Thymus (tissue), 11 donors: ENCODE data around the gene ANXA2R. TPM values are rescaled to one million over a fixed set of nuclear protein-coding genes. Genes with fewer than 3 reads are reported as not detected.
"Not testable (repeated sequence)": the region's sequence is repeated elsewhere in the genome, so short reads cannot be mapped to it uniquely, and the experiment has no call there.

Source experiments
- DNase-seq, 9 donors: peaks; one replicate each; pipeline ENCODE4 v3.0.0-alpha.2; 2013; ENCODE audit warnings: low spot score in 9 of 9, low read depth in 6 of 9, missing footprints in 1 of 9
- H3K27ac ChIP-seq, 2 donors: one replicate each; pipeline ENCODE4 v1.5.1; 2013; ENCODE audit warnings: control low read depth in 1 of 2, low read depth in 1 of 2, low read length in 1 of 2, mild to moderate bottlenecking in 1 of 2, moderate library complexity in 1 of 2
- H3K27me3 ChIP-seq, 2 donors: one replicate each; pipeline ENCODE4 v1.5.1; 2013; ENCODE audit warnings: low read length in 1 of 2; ENCODE audit not compliant: control insufficient read depth in 2 of 2, insufficient read depth in 1 of 2
- H3K36me3 ChIP-seq, 2 donors: one replicate each; pipeline ENCODE4 v1.5.1; 2013; ENCODE audit warnings: low read length in 1 of 2, mild to moderate bottlenecking in 1 of 2, moderate library complexity in 1 of 2; ENCODE audit not compliant: control insufficient read depth in 2 of 2, insufficient read depth in 2 of 2
- H3K4me1 ChIP-seq, 2 donors: one replicate each; pipeline ENCODE4 v1.5.1; 2013; ENCODE audit warnings: low read length in 2 of 2; ENCODE audit not compliant: control insufficient read depth in 2 of 2, insufficient read depth in 2 of 2
- H3K4me3 ChIP-seq, 2 donors: one replicate each; pipeline ENCODE4 v1.5.1; 2013; ENCODE audit warnings: low read length in 2 of 2, control low read depth in 1 of 2, mild to moderate bottlenecking in 1 of 2
- H3K9me3 ChIP-seq, 2 donors: one replicate each; pipeline ENCODE4 v1.5.1; 2013; ENCODE audit warnings: low read length in 1 of 2, mild to moderate bottlenecking in 1 of 2; ENCODE audit not compliant: control insufficient read depth in 2 of 2, insufficient read depth in 1 of 2
- WGBS: extraction: QIAGEN DNeasy Blood & Tissue Kit; methylation state at CpG from one replicate; pipeline ENCODE4 v1.1.7; 2013; 5-methylcytosine and 5-hydroxymethylcytosine counted together
- polyA plus RNA-seq: library from polyadenylated mRNA; stranded (reverse); fragments of 200-250 nt; gene quantifications from one replicate; pipeline ENCODE4 v1.2.3, GENCODE V29; 2013
- total RNA-seq: library from RNA; stranded (reverse); fragments of 120-200 nt; gene quantifications from one replicate; pipeline ENCODE4 v1.2.4, GENCODE V29; 2013
- donor health status: healthy.

Gene ANXA2R
- total and polyA plus RNA-seq, 2 donors, result 18.6 to 68.7 TPM

GRCh38 chr5:43065387-43065947, 25.3 kb upstream of the ANXA2R start:
- H3K4me3 ChIP-seq, result peak overlapping the region; percentile 72 to 87
- peak overlapping the region; percentile 97 to 100 for H3K27ac ChIP-seq
- peaks cover 14 to 28% of the 10 kb centered on the region in 2 donors for H3K4me1 ChIP-seq
- no peaks in the 10 kb centered on the region for H3K27me3 ChIP-seq
- WGBS, result 1% methylated on average over 18 of the region's 18 CpGs
- no peaks in the 10 kb centered on the region for H3K9me3 ChIP-seq
- peak in 5 of 9 donors; percentile 40 to 67 (median 49) for DNase-seq
- H3K36me3 ChIP-seq, result peaks cover 5 to 7% of the 10 kb centered on the region in 2 donors

DNA sequence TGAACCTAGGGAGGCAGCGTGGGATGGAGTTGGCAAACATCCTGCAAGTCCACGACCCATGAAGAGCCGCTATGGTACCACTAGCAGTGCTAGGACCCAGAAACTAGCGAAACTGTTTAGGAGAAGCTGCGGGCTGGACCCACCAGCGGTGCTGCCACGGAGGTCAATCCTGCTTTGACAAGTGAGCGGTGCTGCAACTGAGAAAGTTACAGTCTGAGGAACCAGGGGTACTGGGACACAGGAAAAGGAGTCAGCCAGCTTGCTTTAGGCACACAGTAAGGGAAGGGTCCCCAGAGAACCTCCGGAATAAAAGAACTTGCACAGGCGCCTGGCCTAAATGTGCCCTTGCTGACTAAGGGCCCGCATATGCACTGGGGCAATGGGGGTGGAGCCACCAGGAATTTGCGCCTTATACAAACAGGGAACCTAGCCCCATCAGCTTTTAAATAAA, 23.6 kb upstream of the ANXA2R start:
- 95% methylated on average over 12 of the region's 12 CpGs for WGBS
- Histone ChIP-seq H3K27ac (peak overlapping the region; percentile 58 to 97), H3K9me3 (no peaks in the 10 kb centered on the region), H3K4me1 (peaks cover 14 to 20% of the 10 kb centered on the region in 2 donors), H3K4me3 (no peak overlapping the region), H3K27me3 (no peaks in the 10 kb centered on the region), H3K36me3 (no peaks in the 10 kb centered on the region)
- no peak for DNase-seq

DNA sequence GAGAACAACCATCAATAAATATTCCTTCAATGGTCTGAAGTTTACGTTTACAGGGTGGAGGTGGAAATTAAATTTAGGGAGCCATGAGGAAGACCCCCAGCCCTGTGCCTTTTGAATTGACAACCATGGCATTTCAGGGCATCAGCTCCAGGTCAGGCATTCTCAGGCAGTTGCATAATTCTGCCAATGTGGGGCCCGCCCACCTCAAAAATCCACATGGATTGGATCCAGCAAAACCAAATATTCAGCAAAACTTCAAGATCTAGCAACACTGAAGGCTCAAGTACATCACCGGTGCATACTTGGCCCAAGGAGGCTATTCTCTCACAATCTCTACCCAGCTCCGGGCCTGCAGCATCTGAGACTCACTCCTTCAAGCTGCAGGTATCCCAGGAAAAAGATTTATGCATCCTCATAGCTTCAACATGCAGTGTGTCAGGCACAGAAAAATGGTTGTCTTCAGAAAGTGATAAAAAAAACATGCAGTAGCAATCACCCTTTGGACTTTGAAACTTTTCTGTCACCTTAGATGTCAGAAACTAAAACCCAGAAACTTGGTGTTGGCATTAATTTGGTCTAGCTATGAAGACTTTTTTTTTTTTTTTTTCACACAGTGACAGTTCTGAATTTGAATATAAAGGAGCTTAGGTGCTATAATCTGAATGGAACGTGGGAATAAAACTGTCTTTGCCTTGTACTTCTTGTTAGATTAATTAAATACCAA, 21.4 kb upstream of the ANXA2R start:
- Histone ChIP-seq H3K4me3 (no peak overlapping the region), H3K27me3 (no peaks in the 10 kb centered on the region), H3K36me3 (no peaks in the 10 kb centered on the region), H3K27ac (no peak overlapping the region), H3K4me1 (peaks cover 4 to 8% of the 10 kb centered on the region in 2 donors), H3K9me3 (no peaks in the 10 kb centered on the region)
- no peak for DNase-seq
- WGBS, result 96% methylated on average over 5 of the region's 5 CpGs

DNA sequence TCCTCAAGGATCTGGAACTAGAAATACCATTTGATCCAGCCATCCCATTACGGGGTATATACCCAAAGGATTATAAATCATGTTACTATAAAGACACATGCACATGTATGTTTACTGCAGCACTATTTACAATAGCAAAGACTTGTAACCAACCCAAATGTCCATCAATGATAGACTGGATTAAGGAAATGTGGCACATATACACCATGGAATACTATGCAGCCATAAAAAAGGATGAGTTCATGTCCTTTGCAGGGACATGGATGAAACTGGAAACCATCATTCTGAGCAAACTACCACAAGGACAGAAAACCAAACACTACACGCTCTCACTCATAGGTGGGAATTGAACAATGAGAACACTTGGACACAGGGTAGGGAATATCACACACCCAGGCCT, 19.9 kb upstream of the ANXA2R start:
- WGBS, result 98% methylated on average over 2 of the region's 2 CpGs
- not testable (repeated sequence) for H3K36me3 ChIP-seq, H3K27me3 ChIP-seq, DNase-seq, H3K27ac ChIP-seq, H3K4me3 ChIP-seq, H3K4me1 ChIP-seq, H3K9me3 ChIP-seq

GRCh38 chr5:43055098-43055497, 15.0 kb upstream of the ANXA2R start:
- not testable (repeated sequence) for H3K4me3 ChIP-seq, H3K9me3 ChIP-seq, DNase-seq, H3K27ac ChIP-seq, H3K36me3 ChIP-seq, H3K27me3 ChIP-seq
- peaks cover 5 to 12% of the 10 kb centered on the region in 2 donors for H3K4me1 ChIP-seq
- WGBS, result 98% methylated on average over 2 of the region's 2 CpGs

- H3K27ac ChIP-seq, result no peak overlapping the region
- peaks cover 3 to 9% of the 10 kb centered on the region in 2 donors for H3K36me3 ChIP-seq
- no peaks in the 10 kb centered on the region for H3K27me3 ChIP-seq
- no peak for DNase-seq
- no peak overlapping the region for H3K4me3 ChIP-seq
- H3K9me3 ChIP-seq, result no peaks in the 10 kb centered on the region
- H3K4me1 ChIP-seq, result peaks cover 8 to 25% of the 10 kb centered on the region in 2 donors
- WGBS, result 98% methylated on average over 2 of the region's 2 CpGs
These were observed 11.6 kb upstream of the ANXA2R start for GRCh38 chr5:43051684-43052083.

- Histone ChIP-seq H3K27me3 (no peaks in the 10 kb centered on the region), H3K27ac (peak overlapping the region; percentile 46 to 70), H3K9me3 (no peaks in the 10 kb centered on the region), H3K36me3 (peaks cover 3 to 9% of the 10 kb centered on the region in 2 donors), H3K4me1 (peaks cover 8 to 25% of the 10 kb centered on the region in 2 donors), H3K4me3 (no peak overlapping the region)
- WGBS, result 42% methylated on average over 4 of the region's 4 CpGs
- no peak for DNase-seq
These were observed 10.3 kb upstream of the ANXA2R start for GRCh38 chr5:43050384-43050783.

DNA sequence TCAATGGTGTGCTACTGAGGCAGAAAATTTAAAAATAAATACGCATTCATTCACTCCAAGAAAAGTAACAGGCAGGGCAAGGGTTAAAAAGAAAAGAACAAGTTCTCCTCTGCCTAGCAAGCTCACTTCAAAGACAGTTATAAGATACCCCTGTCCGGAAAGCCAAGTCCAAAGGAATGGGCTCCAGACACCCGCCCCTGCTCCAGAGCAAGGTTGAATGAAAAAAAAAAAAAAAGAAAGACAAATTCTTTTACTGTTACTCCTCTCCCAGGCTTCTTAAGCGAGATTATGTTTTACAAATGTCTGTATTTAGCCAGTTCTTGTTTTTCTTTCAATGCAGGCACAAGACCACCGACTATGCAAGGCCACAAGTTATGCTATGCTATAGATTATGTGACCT, 9.1 kb upstream of the ANXA2R start:
- H3K4me1 ChIP-seq, result peaks cover 8 to 34% of the 10 kb centered on the region in 2 donors
- peaks cover 3 to 11% of the 10 kb centered on the region in 2 donors for H3K36me3 ChIP-seq
- H3K27ac ChIP-seq, result no peak overlapping the region
- WGBS, result 80% methylated on average over 5 of the region's 5 CpGs
- DNase-seq, result no peak
- H3K9me3 ChIP-seq, result no peaks in the 10 kb centered on the region
- no peak overlapping the region for H3K4me3 ChIP-seq
- peaks cover 0 to 2% of the 10 kb centered on the region in 2 donors for H3K27me3 ChIP-seq

DNA sequence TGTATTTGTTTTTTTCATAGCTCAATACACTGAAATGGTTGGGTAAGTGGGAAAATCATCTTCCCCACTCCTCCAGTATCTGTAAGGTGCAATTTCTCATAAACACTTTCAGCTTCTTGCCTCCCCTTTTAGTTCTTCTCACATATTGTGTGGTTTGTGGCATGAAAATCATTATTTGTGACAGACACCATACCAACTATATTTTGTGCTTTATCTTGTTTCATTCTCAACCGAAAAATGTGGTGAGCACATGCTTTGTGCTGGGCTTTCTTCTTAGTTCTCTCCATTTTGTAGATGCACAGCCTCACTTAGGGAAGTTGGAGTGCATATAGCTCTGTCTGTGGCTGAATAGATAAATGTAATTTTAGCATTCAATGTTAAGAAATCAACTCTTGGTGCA, 6.4 kb upstream of the ANXA2R start:
- Histone ChIP-seq H3K4me1 (peaks cover 8 to 55% of the 10 kb centered on the region in 2 donors), H3K27ac (peak overlapping the region in 1 of 2 donors; percentile 48), H3K9me3 (peaks cover 0 to 4% of the 10 kb centered on the region in 2 donors), H3K36me3 (peaks cover 0 to 2% of the 10 kb centered on the region in 2 donors), H3K4me3 (no peak overlapping the region), H3K27me3 (peaks cover 0 to 13% of the 10 kb centered on the region in 2 donors)
- no peak for DNase-seq
- 80% methylated on average over 1 of the region's 1 CpG for WGBS
